CD4-positive, alpha-beta T cell treated with Interleukin-1 beta for 1 hour (primary cell): ENCODE data around the gene EBI3.
"Not testable (repeated sequence)": the region's sequence is repeated elsewhere in the genome, so short reads cannot be mapped to it uniquely, and the experiment has no call there.

Source experiments
- DNase-seq, 2 donors: peaks; one replicate each; pipeline ENCODE4 v3.0.0-alpha.2; 2020 to 2022

Gene EBI3

DNA sequence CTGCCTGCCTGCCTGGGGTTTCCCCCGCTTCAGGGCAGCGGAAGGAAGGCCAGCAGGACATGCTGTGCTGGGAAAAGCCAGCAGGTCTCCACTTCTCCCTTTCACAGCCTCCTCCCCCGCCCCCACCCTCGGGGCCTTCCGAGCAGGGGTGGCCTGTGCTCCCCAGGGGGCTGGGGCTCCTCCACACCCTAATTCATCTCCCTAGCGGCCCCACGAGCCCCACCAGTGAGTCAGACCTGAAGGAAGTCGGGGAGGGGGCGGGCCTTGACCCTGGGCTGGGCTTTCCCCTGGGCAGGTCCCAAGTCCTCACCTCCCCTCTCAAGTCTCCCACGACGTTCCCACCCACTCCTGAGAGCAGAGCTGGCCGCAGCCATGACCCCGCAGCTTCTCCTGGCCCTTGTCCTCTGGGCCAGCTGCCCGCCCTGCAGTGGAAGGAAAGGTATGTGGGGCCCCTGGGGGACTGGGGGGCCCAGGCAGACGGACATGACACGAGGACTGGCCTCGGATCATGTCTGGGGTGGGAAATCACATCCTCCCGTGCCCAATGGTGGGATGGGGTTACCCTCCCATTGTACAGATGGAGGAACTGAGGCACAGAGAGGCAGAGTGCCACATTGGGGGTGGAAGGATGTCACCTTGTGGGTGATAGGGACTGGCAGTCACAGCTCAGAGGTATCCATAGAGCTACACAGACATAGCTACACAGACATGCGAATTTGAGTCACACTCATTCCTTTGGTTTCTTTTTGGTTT lies at the start of gene EBI3:
EBI3 (plus strand) TSS at position 345 of the 753 bp plus-strand sequence; CDS start at position 373, 28 bp downstream.
- DNase-seq, result peak; percentile 19 to 68

DNA sequence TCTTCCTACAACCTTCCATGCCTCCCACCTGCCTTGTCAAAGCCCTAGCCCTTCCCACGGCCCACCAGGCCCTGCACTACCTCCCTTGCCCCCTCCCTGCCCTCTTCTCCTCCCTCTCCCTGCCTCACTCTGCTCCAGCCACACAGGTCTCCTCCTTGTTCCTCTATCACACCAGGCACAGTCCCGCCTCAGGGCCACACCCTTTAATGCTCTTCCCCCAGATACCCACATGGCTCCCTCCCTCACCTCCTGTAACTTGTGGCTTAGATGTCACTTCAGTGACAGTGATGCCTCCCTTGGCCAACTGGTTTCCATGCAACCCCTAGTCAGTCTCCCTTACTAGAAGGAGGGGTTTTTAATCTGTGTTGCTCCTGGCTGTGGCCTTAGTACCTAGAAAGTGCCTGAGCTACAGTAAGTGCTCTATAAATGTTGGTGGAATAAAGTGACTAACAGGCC lies 48.2 kb upstream of the EBI3 start:
- no peak for DNase-seq

- peak; percentile 97 for DNase-seq
Observed at GRCh38 chr19:4182084-4182810, 47.1 kb upstream of the EBI3 start, which contains the start of the genes ANKRD24 and SIRT6. Gene ANKRD24 (plus strand): TSS chr19:4182689. CDS start chr19:4186426, 3,737 bp downstream. Gene SIRT6 (minus strand): TSS chr19:4182563. CDS start chr19:4182539, 24 bp downstream.

DNA sequence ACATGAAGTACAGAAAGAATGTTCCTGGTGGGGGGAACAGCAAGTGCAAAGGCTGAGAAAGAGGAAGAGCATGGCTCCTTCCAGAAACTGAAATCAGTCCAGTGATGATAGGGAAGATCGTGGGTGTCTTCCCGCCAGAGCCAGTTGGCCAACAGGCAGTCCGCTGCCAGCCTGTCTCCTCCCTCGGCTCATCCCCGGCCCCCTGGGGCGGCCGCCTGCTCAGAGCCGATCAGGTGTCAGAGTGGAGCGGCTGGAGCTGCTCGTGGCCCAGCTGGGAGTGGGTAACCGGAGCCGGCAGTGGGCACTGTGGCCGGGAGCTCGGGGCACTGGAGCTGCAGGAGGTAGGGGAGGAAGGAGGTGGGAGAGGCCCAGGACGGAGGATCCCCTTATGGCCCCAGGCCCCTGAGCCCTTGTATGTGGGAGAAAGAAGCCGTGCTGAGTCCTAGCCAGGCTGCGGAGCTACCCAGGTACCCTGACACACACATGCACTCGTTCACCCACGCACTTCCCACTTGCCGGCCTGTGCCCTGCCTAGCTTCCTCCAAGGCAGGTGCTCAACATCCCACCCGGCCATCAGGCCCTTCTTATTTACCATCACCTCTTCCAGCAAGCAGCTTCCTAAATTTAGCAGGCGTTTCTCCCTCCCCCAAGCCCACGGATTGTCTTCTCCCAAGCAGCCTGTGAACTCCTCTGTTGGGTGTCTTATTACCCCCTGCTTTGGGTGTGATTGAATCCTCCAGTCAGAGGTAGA lies 45.2 kb upstream of the EBI3 start:
- no peak for DNase-seq

- DNase-seq, result no peak
Observed at GRCh38 chr19:4184718-4185352, 44.5 kb upstream of the EBI3 start.

DNA sequence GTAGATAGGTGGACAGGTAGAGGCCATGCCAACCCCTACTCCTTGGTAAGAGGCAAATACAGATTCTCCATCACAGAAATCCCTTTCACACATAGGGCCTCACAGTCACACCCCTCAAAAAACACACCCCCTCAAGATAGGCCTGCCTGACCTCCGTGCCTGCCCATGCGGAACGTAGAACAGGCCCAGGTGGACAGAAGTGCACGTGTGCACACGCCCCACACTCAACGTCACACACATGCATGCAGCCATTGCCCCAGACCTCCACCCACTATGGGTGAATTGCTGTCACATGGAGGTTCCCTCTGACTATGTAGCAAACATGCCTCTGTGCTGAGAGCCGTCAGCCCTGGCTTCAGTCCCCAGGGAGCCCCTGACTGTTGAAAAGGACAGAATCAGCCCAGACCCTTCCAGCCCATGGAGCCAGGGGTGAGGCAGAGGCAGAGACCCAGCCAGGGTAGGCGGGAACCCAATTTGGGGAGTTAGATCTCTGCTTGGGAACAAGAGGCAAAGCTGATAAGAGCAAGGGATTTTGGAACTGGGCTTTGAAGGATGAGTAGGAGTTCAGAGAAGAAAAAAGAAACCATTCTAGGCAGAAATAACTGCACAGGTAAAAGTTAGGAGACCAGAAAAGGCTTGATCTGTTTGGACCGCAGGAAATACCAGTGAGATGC lies 43.8 kb upstream of the EBI3 start:
- no peak for DNase-seq

GRCh38 chr19:4186087-4186993 lies 43.0 kb upstream of the EBI3 start:
- peak; percentile 62 to 77 for DNase-seq

DNA sequence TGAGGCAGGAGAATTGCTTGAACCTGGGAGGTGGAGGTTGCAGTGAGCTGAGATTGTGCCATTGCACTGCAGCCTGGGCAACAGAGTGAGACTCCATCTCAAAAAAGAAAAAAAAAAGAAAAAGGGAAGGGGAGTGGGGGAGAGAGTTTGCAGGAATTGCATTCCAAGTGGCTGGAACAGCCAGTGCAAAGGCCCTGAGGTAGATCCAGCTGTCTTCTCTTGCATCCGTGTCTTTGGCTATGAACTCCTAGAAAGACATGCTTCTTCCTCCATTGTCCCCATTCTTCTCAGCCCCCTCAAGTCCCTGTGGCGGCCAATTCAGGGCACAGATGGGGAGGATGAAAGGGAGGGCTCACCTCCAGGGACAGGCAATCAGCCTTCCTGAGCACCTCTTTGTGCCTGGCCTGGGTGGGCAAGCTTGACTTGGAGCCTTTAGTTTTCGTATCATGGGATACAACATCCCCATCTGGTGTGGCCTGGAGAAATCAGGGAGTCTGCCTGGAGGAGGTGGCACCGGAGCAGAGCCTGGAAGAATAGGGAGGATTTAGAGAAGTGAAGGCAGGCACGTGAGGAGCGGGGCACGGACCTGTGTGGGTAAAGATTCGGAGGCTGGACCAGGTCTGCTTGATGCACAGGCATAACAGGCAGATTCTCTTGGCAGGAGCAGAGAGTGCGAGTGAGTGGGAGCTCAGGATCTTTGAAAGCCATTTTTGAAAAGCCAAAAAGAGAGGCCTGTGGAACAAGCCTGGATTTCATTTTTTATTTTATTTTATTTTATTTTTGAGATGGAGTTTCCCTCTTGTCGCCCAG lies 41.8 kb upstream of the EBI3 start:
- no peak for DNase-seq

DNA sequence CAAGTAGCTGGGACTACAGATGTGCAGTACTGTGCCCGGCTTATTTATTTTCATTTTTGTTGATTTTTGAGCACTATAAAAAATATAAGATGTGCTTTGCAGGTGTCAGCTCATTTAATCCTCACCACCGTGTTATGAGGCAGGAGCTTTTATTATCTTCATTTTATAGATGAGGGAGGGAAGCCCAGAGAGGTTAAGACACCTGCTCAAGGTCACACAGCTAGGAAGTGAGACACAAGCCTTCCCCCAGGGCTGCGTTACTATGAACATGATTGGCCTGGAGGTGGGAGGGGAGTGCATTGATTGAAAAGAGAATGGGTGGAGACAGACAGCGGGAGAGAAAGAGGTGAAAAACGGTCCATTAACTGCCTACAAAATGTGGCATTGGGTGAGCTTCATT lies 39.7 kb upstream of the EBI3 start:
- no peak for DNase-seq

DNA sequence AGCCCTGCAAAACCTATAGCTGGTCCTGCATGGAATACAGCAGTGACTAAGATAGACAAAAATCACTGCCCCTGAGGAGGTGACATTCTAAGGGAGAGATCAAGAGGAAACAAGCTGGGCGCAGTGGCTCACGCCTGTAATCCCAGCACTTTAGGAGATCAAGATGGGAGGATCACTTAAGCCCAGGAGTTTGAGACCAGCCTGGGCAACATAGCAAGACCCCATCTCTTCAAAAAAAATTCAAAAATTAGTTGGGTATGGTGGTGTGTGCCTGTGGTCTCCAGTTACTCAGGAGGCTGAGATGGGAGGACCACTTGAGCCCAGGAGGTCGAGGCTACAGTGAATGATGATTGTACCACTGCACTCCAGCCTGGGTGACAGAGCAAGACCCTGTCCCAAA lies 36.8 kb upstream of the EBI3 start:
- not testable (repeated sequence) for DNase-seq

GRCh38 chr19:4194353-4194752 lies 35.0 kb upstream of the EBI3 start:
- DNase-seq, result no peak

- DNase-seq, result no peak
Observed at GRCh38 chr19:4196009-4196408, 33.3 kb upstream of the EBI3 start.

GRCh38 chr19:4196587-4197148 lies 32.7 kb upstream of the EBI3 start:
- no peak for DNase-seq

DNA sequence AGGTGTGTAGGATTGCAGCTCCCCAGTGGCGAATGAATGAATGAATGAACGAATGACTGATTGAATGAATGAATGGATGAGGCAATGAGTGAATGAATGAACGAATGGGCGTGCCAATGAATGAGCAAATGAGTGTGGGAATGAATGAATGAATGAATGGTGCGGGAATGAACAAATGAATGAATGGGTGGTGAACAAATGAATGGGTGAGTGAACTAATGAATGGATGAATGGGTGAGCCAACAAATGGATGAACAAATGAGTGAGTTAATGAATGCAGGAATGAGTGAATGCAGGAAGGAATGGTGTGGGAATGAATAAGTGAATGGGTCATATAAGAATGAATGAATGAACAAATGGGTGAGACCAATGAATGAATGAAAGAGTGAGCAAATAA lies 32.1 kb upstream of the EBI3 start:
- no peak for DNase-seq

- no peak for DNase-seq
Observed at GRCh38 chr19:4197625-4198466, 31.5 kb upstream of the EBI3 start.

DNA sequence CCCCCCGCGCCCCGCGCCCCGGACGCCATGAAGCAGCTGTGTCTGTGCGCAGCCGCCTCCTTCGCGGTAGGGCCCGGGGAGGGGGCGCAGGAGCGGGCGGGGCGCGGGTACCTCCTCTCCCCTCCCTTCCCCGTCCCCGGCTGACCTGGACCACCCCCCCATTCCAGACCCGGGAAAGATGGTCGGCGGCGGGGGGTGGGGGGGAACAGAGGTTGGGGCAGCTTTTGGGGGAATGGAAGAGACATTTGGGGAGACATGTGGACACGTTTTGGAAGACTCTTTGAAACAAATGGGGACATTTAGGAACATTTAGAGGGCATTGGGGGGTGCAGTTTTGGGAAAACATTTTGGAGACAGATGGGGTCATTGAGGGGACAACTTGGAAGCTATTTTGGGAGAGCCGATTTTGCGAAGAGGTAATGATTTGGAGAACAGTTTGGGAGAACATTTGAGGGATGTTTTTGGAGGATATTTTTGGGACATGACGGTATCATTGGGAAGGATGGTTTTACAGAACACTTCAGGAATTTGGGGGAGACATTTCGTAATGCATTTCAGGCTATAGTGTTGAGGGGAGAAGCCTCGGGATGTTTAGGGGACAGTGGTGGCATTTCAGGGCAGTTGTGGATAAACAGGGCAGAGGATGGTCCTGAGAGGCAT lies 30.7 kb upstream of the EBI3 start:
- DNase-seq, result no peak

DNA sequence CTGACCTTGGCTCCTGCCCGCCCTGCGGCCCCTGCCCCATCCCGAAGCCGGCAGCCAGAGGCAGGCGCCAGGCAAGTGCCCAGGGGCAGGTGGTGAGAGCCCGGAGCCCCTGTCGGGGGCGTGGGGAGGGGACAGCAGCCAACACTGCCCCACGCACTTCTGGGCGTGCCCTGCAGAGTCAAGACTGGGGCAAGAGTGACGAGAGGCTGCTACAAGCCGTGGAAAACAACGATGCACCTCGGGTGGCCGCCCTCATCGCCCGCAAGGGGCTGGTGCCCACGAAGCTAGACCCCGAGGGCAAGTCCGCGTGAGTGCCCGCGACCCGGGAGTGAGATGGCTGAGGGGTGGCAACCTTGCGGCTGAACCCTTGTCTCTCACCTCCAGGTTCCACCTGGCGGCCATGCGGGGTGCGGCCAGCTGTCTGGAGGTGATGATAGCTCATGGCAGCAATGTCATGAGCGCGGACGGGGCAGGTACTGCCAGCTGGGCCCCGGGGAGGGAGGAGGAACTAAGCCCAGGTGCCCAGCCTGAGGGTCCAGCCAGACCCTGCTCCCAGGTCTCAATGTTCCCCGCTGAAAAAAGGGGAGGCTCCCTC lies 29.5 kb upstream of the EBI3 start:
- no peak for DNase-seq
